Measurements from ENCODE around the gene TOP3B.

The TOP3B gene

DNA sequence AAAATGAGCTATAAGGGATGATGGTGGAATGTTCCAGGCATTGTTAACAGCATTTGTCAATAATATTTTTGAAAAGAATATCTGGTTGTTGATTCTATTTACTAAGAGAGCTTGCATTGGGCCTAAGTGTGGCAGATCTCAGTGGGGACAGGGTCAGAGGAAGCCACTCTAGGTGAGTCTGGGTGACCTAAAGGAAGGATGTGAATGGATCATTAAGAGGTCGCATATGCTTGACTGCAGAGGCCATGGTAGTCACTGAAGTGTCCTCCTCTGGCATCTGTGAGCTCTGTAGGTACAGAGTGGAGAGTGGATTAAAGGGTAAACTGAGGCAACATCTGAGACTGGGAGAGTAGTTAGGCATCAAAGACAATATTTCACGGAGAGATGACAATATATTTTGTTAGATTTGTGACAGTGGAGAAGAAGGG lies 37.9 kb upstream of the TOP3B start:
- Histone ChIP-seq H3K9me3 (ENCODE audit: control insufficient read depth, insufficient read depth, low read length) (no peaks in the 10 kb centered on the region), H3K36me3 (ENCODE audit: insufficient read depth, low read length) (no peaks in the 10 kb centered on the region), H3K9ac (ENCODE audit: low read depth, low read length) (no peak overlapping the region), H3K4me1 (ENCODE audit: insufficient read depth, low read length) (peaks cover 31% of the 10 kb centered on the region; the same call in 1 of the 2 replicates)

DNA sequence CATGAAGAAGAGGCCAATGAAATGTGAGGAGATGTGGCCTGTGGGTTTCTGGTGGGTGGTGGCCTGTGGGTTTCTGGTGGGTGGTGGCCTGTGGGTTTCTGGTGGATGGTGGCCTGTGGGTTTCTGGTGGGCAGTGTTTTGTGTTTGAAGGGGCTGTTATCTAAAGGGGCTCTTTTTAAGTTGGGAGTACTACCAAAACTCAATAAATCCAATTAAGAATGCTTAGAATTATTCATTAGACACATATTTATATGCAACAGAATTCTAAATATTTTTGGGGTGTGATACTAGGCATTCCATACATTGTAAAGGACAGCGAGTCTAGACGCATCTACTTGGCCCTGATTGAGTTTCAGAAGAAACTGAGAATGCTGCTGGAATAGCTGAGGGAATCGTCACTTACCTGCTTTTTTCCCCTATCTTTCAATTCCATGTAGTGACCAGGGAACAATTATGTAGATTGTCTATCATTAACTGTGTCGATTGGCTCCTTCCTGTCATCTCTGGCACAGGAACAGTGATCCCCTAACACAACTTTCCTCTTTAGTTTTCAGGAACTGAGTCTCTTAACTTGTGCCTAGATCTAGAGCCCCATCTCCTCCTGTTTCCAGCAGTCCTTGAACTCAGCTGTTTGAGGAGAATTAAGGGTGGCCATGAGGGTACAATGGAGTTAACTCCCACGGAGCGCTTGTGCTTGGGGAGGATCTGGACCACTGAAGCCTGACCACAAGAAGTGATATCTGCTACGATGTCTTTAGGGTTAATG lies 37.3 kb upstream of the TOP3B start:
- Histone ChIP-seq H3K4me1 (ENCODE audit: insufficient read depth, low read length) (peaks cover 31% of the 10 kb centered on the region; the same call in 1 of the 2 replicates), H3K9me3 (ENCODE audit: control insufficient read depth, insufficient read depth, low read length) (no peaks in the 10 kb centered on the region), H3K9ac (ENCODE audit: low read depth, low read length) (no peak overlapping the region), H3K36me3 (ENCODE audit: insufficient read depth, low read length) (no peaks in the 10 kb centered on the region)

DNA sequence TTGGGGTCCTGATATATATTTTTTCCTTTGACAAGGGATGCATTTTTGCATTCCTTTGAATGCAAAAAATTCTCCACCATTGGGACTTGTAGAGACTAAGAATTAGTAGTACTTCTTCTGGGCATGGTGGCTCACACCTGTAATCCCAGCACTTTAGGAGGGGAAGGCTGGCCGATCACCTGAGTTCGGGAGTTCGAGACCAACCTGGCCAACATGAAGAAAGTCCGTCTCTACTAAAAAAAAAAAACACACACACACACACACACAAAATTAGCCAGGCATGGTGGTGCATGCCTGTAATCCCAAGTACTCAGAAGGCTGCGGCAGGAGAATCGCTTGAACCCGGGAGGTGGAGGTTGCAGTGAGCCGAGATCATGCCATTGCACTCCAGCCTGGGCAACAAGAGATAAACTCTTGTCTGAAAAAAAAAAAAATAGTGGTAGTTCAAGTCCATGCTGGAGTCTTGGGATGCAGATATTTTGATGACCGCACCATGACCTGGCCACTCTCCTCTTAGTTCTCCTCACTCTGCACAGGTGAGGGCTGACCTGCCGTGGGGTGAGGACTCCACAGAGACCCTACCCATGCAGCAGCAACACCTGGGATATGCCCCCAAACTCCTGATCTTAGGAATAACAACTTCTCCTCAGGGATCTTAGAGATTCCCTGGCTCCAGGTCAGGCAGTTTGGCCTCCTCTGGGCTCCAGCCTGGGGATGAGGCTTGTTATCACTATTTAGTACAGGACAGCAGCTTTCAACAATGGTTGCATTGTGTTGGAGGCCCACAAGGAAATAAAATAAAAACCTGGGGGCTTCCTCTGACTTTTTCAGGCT lies 36.5 kb upstream of the TOP3B start:
- Histone ChIP-seq H3K36me3 (ENCODE audit: insufficient read depth, low read length) (no peaks in the 10 kb centered on the region), H3K9me3 (ENCODE audit: control insufficient read depth, insufficient read depth, low read length) (no peaks in the 10 kb centered on the region), H3K9ac (ENCODE audit: low read depth, low read length) (no peak overlapping the region), H3K4me1 (ENCODE audit: insufficient read depth, low read length) (peaks cover 31% of the 10 kb centered on the region; the same call in 1 of the 2 replicates)

DNA sequence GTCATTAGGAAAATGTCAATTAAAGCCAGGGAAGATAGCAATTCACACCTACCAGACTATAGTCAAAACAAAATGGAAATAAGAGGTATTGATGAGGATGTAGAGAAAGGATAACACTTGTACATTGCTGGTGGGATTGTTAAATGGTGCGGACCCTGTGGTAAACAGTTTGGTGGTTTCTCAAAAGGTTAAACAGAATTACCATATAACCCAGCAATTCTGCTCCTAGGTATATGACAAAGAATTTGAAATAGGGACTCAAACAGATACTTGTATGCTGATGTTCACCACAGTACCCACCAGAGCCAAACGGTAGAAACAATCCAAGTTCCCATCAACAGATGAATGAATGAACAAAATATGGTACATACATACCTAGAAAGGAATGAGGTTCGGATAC lies 33.0 kb upstream of the TOP3B start:
- H3K9me3 ChIP-seq (ENCODE audit: control insufficient read depth, insufficient read depth, low read length), result no peaks in the 10 kb centered on the region
- H3K36me3 ChIP-seq (ENCODE audit: insufficient read depth, low read length), result no peaks in the 10 kb centered on the region
- peaks cover 19% of the 10 kb centered on the region; the same call in 1 of the 2 replicates for H3K4me1 ChIP-seq (ENCODE audit: insufficient read depth, low read length)
- no peak overlapping the region for H3K9ac ChIP-seq (ENCODE audit: low read depth, low read length)

DNA sequence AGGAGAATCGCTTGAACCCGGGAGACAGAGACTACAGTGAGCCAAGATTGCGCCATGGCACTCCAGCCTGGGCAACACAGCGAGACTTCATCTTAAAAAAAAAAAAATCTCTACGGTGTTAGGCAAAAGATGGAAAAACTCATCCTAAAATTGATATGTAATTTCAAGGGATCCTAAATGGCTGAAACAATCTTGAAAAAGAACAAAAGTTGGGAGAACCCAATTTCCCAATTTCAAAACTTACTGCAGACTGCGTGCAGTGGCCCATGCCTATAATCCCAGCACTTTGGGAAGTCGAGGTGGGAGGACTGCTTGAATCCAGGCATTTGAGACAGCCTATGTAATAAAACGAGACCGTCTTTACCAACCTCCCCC lies 31.7 kb upstream of the TOP3B start:
- no peaks in the 10 kb centered on the region for H3K36me3 ChIP-seq (ENCODE audit: insufficient read depth, low read length)
- H3K9me3 ChIP-seq (ENCODE audit: control insufficient read depth, insufficient read depth, low read length), result no peaks in the 10 kb centered on the region
- no peak overlapping the region for H3K9ac ChIP-seq (ENCODE audit: low read depth, low read length)
- peaks cover 11% of the 10 kb centered on the region; the same call in 1 of the 2 replicates for H3K4me1 ChIP-seq (ENCODE audit: insufficient read depth, low read length)

DNA sequence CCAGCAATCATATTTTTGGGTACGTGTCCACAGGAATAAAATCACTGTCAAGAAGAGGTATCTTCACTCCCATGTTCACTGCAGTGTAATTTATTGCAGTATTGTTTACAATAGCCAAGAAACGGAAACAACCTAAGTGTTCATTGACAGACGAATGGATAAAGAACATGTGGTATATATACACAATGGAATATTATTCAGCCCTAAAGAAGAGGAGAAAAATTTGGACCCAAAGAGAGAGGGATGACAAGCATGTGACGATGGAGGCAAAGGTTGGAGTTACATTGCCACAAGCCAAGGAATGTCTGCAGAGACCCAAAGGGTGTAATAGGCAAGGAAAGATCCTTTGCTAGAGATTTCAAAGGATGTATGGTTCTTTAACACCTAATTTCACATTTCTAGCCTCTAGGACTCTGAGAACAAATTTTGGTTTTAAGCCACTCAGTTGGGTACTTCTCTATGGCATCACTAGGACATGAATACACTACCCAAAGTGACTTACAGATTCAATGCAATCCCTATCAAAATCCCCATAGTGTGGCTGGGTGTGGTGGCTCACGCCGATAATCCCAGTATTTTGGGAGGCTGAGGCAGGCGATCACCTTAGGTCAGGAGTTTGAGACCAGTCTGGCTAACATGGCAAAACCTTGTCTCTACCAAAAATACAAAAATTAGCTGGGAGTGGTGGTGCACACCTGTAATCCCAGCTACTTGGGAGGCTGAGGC lies 31.1 kb upstream of the TOP3B start:
- H3K9me3 ChIP-seq (ENCODE audit: control insufficient read depth, insufficient read depth, low read length), result no peaks in the 10 kb centered on the region
- H3K36me3 ChIP-seq (ENCODE audit: insufficient read depth, low read length), result no peaks in the 10 kb centered on the region
- H3K9ac ChIP-seq (ENCODE audit: low read depth, low read length), result no peak overlapping the region
- H3K4me1 ChIP-seq (ENCODE audit: insufficient read depth, low read length), result peaks cover 6% of the 10 kb centered on the region; the same call in 1 of the 2 replicates

DNA sequence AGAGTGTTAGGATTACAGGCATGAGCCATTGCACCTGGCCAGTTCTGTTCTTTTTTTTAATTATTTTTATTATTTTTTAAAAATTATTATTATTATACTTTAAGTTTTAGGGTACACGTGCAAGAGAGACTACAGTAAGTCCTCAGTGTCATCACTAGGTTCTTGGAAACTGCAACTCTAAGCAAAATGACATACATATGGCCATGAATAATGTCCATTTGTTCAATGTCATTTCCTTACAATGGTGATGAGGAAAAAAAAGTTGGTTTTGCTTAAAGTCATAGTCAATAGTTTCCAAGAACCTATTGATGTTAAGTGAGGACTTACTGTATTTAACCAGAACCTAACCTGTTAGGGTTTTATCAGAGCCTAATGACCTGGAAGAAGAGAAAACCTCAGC lies 29.4 kb upstream of the TOP3B start:
- H3K9ac ChIP-seq (ENCODE audit: low read depth, low read length), result no peak overlapping the region
- no peaks in the 10 kb centered on the region for H3K4me1 ChIP-seq (ENCODE audit: insufficient read depth, low read length)
- H3K36me3 ChIP-seq (ENCODE audit: insufficient read depth, low read length), result no peaks in the 10 kb centered on the region
- H3K9me3 ChIP-seq (ENCODE audit: control insufficient read depth, insufficient read depth, low read length), result no peaks in the 10 kb centered on the region

DNA sequence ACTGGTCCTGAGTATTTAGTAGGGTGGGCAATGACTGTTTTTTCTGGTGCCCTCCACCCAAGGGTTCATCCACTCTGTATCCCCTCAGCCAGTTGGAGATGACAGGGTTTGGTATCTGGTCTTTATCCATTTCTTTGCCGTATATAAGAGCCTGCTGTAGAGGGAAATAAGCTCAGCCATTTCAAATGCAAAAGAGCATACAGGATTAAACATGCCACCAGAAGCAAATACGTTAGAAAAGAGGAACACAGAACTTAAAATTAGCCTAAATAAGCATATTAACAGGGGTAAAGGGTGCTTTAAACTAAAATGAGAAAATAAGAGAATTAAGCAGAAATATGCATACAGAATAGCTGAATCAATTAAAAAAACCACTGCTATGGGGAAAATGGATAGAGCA lies 27.8 kb upstream of the TOP3B start:
- Histone ChIP-seq H3K9me3 (ENCODE audit: control insufficient read depth, insufficient read depth, low read length) (no peaks in the 10 kb centered on the region), H3K4me1 (ENCODE audit: insufficient read depth, low read length) (no peaks in the 10 kb centered on the region), H3K9ac (ENCODE audit: low read depth, low read length) (no peak overlapping the region), H3K36me3 (ENCODE audit: insufficient read depth, low read length) (no peaks in the 10 kb centered on the region)

DNA sequence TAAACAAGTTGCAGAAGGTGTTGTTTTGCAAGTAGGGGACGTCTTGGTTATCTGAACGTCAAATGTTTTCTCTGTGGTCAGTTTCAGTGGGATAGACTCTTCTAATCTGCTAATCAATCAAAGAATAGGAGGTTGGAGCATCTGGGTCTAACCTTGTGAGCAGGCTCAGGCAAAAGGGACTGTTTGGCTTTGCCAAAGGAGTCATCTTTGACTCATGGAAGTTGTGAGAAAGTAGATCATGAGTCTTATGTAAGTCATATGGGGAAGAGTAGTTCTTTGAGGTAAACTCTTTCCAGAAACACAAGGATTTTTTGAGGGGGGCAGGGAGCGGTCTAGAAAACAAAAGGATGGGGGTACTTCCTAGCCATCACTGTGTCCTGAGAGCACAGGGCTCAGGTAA lies 27.1 kb upstream of the TOP3B start:
- Histone ChIP-seq H3K9ac (ENCODE audit: low read depth, low read length) (no peak overlapping the region), H3K9me3 (ENCODE audit: control insufficient read depth, insufficient read depth, low read length) (no peaks in the 10 kb centered on the region), H3K36me3 (ENCODE audit: insufficient read depth, low read length) (no peaks in the 10 kb centered on the region), H3K4me1 (ENCODE audit: insufficient read depth, low read length) (no peaks in the 10 kb centered on the region)

DNA sequence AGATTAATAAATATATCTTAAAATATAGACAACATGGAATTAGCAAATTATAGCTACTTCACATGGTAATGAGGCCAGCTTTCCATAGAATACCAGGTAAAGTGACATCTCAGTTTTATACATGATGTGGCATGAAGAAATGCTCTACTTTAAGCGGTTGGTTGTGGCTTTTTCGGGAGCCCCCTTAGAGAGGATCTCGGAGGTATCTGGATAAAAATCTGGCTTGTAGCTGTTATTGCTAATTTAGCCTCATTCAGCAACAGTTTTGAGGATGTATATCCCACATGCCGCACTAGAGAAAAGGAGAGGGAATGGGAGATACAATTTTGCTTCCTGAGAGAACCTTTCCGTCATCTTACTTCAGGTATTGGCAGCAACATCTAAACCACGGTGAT lies 24.0 kb upstream of the TOP3B start:
- H3K4me1 ChIP-seq (ENCODE audit: insufficient read depth, low read length), result no peaks in the 10 kb centered on the region
- no peak overlapping the region for H3K9ac ChIP-seq (ENCODE audit: low read depth, low read length)
- H3K36me3 ChIP-seq (ENCODE audit: insufficient read depth, low read length), result no peaks in the 10 kb centered on the region
- H3K9me3 ChIP-seq (ENCODE audit: control insufficient read depth, insufficient read depth, low read length), result no peaks in the 10 kb centered on the region

DNA sequence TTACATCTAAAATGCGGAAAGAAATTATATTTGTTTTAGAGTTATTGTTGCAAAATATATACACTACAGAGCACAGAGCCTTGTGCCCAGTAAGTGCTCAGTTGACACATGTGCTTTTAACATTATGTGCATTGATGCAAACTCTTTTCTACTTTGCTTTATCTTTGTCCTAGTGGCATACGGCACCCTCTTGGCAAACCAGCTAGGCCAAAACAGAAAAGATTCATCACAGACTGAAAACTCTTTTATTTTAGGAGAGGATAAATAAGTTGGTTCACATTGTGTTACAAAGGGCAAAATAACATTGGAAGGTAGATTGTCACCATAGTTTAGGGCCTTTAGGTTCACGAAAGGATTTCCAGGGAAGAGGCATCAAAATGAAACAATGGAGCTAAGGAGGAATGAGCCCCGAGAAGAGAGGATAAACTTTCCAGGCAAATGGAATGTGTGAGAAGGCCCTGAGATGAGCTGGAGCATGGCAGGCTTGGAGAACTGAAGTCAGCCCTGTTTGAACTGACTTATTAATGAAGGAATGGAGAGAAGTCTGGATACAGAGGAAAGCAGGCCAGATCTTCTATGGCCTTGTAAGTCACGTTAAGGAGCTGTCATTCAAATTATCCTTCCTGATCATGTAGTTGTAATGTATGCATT lies 23.5 kb upstream of the TOP3B start:
- no peak overlapping the region for H3K9ac ChIP-seq (ENCODE audit: low read depth, low read length)
- H3K9me3 ChIP-seq (ENCODE audit: control insufficient read depth, insufficient read depth, low read length), result no peaks in the 10 kb centered on the region
- no peaks in the 10 kb centered on the region for H3K36me3 ChIP-seq (ENCODE audit: insufficient read depth, low read length)
- H3K4me1 ChIP-seq (ENCODE audit: insufficient read depth, low read length), result no peaks in the 10 kb centered on the region

DNA sequence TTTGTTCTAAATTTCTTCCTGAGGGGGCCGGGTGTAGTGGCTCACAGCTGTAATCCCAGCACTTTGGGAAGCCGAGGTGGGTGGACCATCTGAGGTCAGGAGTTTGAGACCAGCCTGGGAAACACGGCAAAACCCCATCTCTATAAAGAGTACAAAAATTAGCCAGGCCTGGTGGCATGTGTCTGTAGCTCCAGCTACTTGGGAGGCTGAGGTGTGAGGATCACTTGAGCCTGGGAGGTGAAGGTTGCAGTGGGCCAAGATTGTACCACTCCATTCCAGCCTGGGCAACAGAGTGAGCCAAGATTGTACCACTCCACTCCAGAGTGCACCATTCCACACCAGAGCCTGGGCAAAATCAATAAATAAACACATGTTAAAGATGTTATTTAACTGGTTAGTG lies 20.6 kb upstream of the TOP3B start:
- Histone ChIP-seq H3K9ac (ENCODE audit: low read depth, low read length) (no peak overlapping the region), H3K4me1 (ENCODE audit: insufficient read depth, low read length) (no peaks in the 10 kb centered on the region), H3K9me3 (ENCODE audit: control insufficient read depth, insufficient read depth, low read length) (no peaks in the 10 kb centered on the region), H3K36me3 (ENCODE audit: insufficient read depth, low read length) (no peaks in the 10 kb centered on the region)

DNA sequence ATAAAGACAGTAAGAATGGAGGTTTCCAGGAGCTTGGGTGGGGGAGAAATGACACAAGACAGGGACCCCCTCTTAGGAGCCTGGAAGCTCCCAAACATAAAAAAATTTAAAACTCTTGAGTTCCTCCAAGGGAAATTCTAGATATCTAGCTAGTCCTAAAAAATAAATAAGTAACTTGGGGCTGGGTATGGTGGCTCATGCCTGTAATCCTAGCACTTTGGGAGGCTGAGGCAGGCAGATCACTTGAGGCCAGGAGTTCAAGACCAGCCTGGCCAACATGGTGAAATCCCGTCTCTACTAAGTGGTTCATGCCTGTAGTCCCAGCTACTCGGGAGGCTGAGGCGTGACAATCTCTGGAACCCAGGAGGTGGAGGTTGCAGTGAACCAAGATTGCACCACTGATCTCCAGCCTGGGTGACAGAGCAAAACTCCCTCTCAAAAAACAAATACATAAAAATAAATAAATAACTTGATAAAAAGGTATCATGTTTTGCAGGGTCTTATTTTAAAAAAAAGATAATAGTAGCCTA lies 20.0 kb upstream of the TOP3B start:
- no peaks in the 10 kb centered on the region for H3K9me3 ChIP-seq (ENCODE audit: control insufficient read depth, insufficient read depth, low read length)

More for the DNA sequence above, 20.0 kb upstream of the TOP3B start:
- Histone ChIP-seq H3K9ac (ENCODE audit: low read depth, low read length) (no peak overlapping the region), H3K36me3 (ENCODE audit: insufficient read depth, low read length) (no peaks in the 10 kb centered on the region), H3K4me1 (ENCODE audit: insufficient read depth, low read length) (no peaks in the 10 kb centered on the region)
